Esophagus squamous epithelium (tissue), 4 donors: Measurements from ENCODE around the gene MVB12A.

Experiments used
- CTCF ChIP-seq, 6 experiments: fragments of 450-650 bp in 4 of 6; fragments of 200-600 bp in 2 of 6; sonication (generic) in 2 of 6; IDR thresholded peaks; one replicate each; pipeline ENCODE4 v1.5.1; 2016 to 2019; ENCODE audit warnings: antibody characterized with exemption in 6 of 6, mild to moderate bottlenecking in 4 of 6, moderate library complexity in 4 of 6
- POLR2A ChIP-seq, 4 donors: fragments of 450-650 bp; IDR thresholded peaks; one replicate each; pipeline ENCODE4 v1.6.1; 2017; ENCODE audit warnings: antibody characterized with exemption in 4 of 4, mild to moderate bottlenecking in 4 of 4, moderate library complexity in 3 of 4

GRCh38 chr19:17473041-17473440 is 53.2 kb downstream of the MVB12A start:
- TF ChIP-seq CTCF (IDR thresholded peaks at IDR 0.05) (no peak), POLR2A (IDR thresholded peaks at IDR 0.05) (no peak)
